HepG2 (cell line): ENCODE measurements around the gene FAM181A. TPM values are rescaled to one million over a fixed set of nuclear protein-coding genes. Genes with fewer than 3 reads are reported as not detected.

ENCODE experiments used
- BHLHE40 ChIP-seq: IDR thresholded peaks from 2 replicates; pipeline ENCODE4 v1.6.1; 2011; ENCODE audit warnings: low read length, improper control_type of control experiment
- BRCA1 ChIP-seq: sonication (generic); formaldehyde crosslinking; IDR thresholded peaks from 2 replicates; pipeline ENCODE4 v1.4.0; 2020; ENCODE audit warnings: missing genetic modification reagents
- ETV6 ChIP-seq: sonication (generic); formaldehyde crosslinking; conservative IDR thresholded peaks from 2 replicates; pipeline ENCODE4 v1.4.0; 2020; ENCODE audit warnings: missing genetic modification reagents
- HDAC1 ChIP-seq: sonication (generic); formaldehyde crosslinking; IDR thresholded peaks from 2 replicates; pipeline ENCODE4 v1.5.1; 2020; ENCODE audit warnings: mild to moderate bottlenecking, missing genetic modification reagents
- HES4 ChIP-seq: sonication (generic); formaldehyde crosslinking; IDR thresholded peaks from 2 replicates; pipeline ENCODE4 v1.9.0; 2021; ENCODE audit warnings: mild to moderate bottlenecking, missing genetic modification reagents, borderline replicate concordance
- HMGXB4 ChIP-seq, 2 experiments: sonication (generic) in 1 of 2; formaldehyde crosslinking in 1 of 2; IDR thresholded peaks; 2 replicates each; pipeline versions ENCODE4 v1.4.0 to v1.6.1; 2018 to 2020; ENCODE audit warnings: missing genetic modification reagents in 2 of 2, borderline replicate concordance in 1 of 2, low read depth in 1 of 2, mild to moderate bottlenecking in 1 of 2, missing biosample characterization in 1 of 2
- KLF15 ChIP-seq: sonication (generic); formaldehyde crosslinking; IDR thresholded peaks from 2 replicates; pipeline ENCODE4 v1.8.1; 2023; ENCODE audit warnings: borderline replicate concordance, mild to moderate bottlenecking, inconsistent platforms, missing genetic modification reagents, mixed read lengths
- MAX ChIP-seq: IDR thresholded peaks from 2 replicates; pipeline ENCODE4 v1.6.1; 2012; ENCODE audit warnings: inconsistent platforms
- NFYB ChIP-seq: sonication (generic); formaldehyde crosslinking; IDR thresholded peaks from 2 replicates; pipeline ENCODE4 v1.4.0; 2020; ENCODE audit warnings: missing genetic modification reagents
- RAD21 ChIP-seq: fragments of 450-650 bp; formaldehyde crosslinking; IDR thresholded peaks from 2 replicates; pipeline ENCODE4 v1.5.0; 2020; ENCODE audit warnings: mild to moderate bottlenecking
- RXRA ChIP-seq: sonication (generic); formaldehyde crosslinking; IDR thresholded peaks from 2 replicates; pipeline ENCODE4 v1.5.1; 2020; ENCODE audit warnings: missing genetic modification reagents
- SOX5 ChIP-seq: IDR thresholded peaks from 2 replicates; pipeline ENCODE4 v1.6.1; 2016; ENCODE audit warnings: borderline replicate concordance
- STAG1 ChIP-seq: sonication (generic); formaldehyde crosslinking; IDR thresholded peaks from 2 replicates; pipeline ENCODE4 v1.4.0; 2020; ENCODE audit warnings: missing genetic modification reagents
- ZNF230 ChIP-seq: sonication (generic); formaldehyde crosslinking; IDR thresholded peaks from 2 replicates; pipeline ENCODE4 v1.4.0; 2020; ENCODE audit warnings: mild to moderate bottlenecking, missing genetic modification reagents
- ZNF253 ChIP-seq: sonication (generic); formaldehyde crosslinking; IDR thresholded peaks from 2 replicates; pipeline ENCODE4 v1.8.0; 2022; ENCODE audit warnings: mild to moderate bottlenecking, missing genetic modification reagents, borderline replicate concordance
- ZNF296 ChIP-seq: sonication (generic); formaldehyde crosslinking; conservative IDR thresholded peaks from 2 replicates; pipeline ENCODE4 v1.5.0; 2020; ENCODE audit warnings: mild to moderate bottlenecking, missing genetic modification reagents
- ZNF383 ChIP-seq: sonication (generic); formaldehyde crosslinking; IDR thresholded peaks from 2 replicates; pipeline ENCODE4 v1.4.0; 2020; ENCODE audit warnings: missing genetic modification reagents, mild to moderate bottlenecking, borderline replicate concordance
- ZNF572 ChIP-seq: sonication (generic); formaldehyde crosslinking; IDR thresholded peaks from 2 replicates; pipeline ENCODE4 v1.5.1; 2020; ENCODE audit warnings: mild to moderate bottlenecking, missing genetic modification reagents
- polyA plus RNA-seq, 8 experiments: library from polyadenylated mRNA; depleted of rRNA in 3 of 8; stranded (reverse) in 7 of 8; unstranded in 1 of 8; fragments of >200 nt; fragmentation: Illumina TruSeq in 4 of 8; extraction: Trizol in 4 of 8; gene quantifications; 2 replicates each; pipeline versions ENCODE4 v1.2.1 to v1.2.3, GENCODE V29; 2011 to 2016; ENCODE audit warnings: low read depth in 4 of 8, missing spikeins in 1 of 8, mixed read lengths in 1 of 8; ENCODE audit not compliant: insufficient read depth in 1 of 8
- total RNA-seq, 5 experiments: library from RNA; depleted of rRNA; stranded (reverse); fragments of >200 nt; fragmentation: Illumina TruSeq; extraction: Trizol; gene quantifications; 2 replicates each; pipeline ENCODE4 v1.2.3, GENCODE V29; 2016; ENCODE audit warnings: low read depth in 1 of 5
- TF ChIP-seq, protein P1 (sequence below): sonication (generic); formaldehyde crosslinking; IDR thresholded peaks from 2 replicates; pipeline ENCODE4 v1.4.0; 2020; ENCODE audit warnings: missing genetic modification reagents, borderline replicate concordance
- TF ChIP-seq, protein P2 (sequence below): sonication (generic); formaldehyde crosslinking; IDR thresholded peaks from 2 replicates; pipeline ENCODE4 v1.5.0; 2020; ENCODE audit warnings: mild to moderate bottlenecking, missing genetic modification reagents, moderate library complexity
- TF ChIP-seq, protein P3 (sequence below): sonication (generic); formaldehyde crosslinking; IDR thresholded peaks from 2 replicates; pipeline ENCODE4 v1.9.0; 2022; ENCODE audit warnings: missing genetic modification reagents, mild to moderate bottlenecking, borderline replicate concordance

FAM181A gene
- total and polyA plus RNA-seq, 2 of the 13 experiments (the other 11 are each of a cell fraction or from before 2014, with no cell fraction given), result 1.1 to 1.5 TPM

GRCh38 chr14:93903342-93904184 lies 23.6 kb upstream of the FAM181A start (continued):
- TF ChIP-seq, protein P1, sequence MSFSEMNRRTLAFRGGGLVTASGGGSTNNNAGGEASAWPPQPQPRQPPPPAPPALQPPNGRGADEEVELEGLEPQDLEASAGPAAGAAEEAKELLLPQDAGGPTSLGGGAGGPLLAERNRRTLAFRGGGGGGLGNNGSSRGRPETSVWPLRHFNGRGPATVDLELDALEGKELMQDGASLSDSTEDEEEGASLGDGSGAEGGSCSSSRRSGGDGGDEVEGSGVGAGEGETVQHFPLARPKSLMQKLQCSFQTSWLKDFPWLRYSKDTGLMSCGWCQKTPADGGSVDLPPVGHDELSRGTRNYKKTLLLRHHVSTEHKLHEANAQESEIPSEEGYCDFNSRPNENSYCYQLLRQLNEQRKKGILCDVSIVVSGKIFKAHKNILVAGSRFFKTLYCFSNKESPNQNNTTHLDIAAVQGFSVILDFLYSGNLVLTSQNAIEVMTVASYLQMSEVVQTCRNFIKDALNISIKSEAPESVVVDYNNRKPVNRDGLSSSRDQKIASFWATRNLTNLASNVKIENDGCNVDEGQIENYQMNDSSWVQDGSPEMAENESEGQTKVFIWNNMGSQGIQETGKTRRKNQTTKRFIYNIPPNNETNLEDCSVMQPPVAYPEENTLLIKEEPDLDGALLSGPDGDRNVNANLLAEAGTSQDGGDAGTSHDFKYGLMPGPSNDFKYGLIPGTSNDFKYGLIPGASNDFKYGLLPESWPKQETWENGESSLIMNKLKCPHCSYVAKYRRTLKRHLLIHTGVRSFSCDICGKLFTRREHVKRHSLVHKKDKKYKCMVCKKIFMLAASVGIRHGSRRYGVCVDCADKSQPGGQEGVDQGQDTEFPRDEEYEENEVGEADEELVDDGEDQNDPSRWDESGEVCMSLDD, result peak; percentile 70; the same call in 1 of the 2 replicates
- TF ChIP-seq ZNF253 (CRISPR knock-in tag) (no peak), HES4 (CRISPR knock-in tag) (0 out of 2 replicates have a peak, but pooled peaks have one; percentile 40), SOX5 (CRISPR knock-in tag) (no peak), KLF15 (no peak), BHLHE40 (peak; percentile 85), NFYB (CRISPR knock-in tag) (no peak), HMGXB4 (CRISPR knock-in tag; IDR thresholded peaks at IDR 0.05; ENCODE audit: borderline replicate concordance in 1 of 2, low read depth in 1 of 2) (peak; percentile 4 to 63; a peak in 2 of 4 replicates), ZNF296 (CRISPR knock-in tag) (peak; percentile 80; the same call in 1 of the 2 replicates), ETV6 (CRISPR knock-in tag) (peak; percentile 39; the same call in 1 of the 2 replicates), ZNF572 (CRISPR knock-in tag) (no peak), BRCA1 (CRISPR knock-in tag) (no peak), RAD21 (CRISPR knock-in tag) (0 out of 2 replicates have a peak, but pooled peaks have one; percentile 29), ZNF230 (CRISPR knock-in tag) (no peak), RXRA (CRISPR knock-in tag) (0 out of 2 replicates have a peak, but pooled peaks have one; percentile 13), HDAC1 (CRISPR knock-in tag) (no peak), ZNF383 (CRISPR knock-in tag) (no peak), STAG1 (peak; percentile 76), MAX (peak; percentile 25; the same call in 1 of the 2 replicates)
- TF ChIP-seq, protein P2, sequence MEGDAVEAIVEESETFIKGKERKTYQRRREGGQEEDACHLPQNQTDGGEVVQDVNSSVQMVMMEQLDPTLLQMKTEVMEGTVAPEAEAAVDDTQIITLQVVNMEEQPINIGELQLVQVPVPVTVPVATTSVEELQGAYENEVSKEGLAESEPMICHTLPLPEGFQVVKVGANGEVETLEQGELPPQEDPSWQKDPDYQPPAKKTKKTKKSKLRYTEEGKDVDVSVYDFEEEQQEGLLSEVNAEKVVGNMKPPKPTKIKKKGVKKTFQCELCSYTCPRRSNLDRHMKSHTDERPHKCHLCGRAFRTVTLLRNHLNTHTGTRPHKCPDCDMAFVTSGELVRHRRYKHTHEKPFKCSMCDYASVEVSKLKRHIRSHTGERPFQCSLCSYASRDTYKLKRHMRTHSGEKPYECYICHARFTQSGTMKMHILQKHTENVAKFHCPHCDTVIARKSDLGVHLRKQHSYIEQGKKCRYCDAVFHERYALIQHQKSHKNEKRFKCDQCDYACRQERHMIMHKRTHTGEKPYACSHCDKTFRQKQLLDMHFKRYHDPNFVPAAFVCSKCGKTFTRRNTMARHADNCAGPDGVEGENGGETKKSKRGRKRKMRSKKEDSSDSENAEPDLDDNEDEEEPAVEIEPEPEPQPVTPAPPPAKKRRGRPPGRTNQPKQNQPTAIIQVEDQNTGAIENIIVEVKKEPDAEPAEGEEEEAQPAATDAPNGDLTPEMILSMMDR (CRISPR knock-in tag), result peak; percentile 83
- TF ChIP-seq, protein P3, sequence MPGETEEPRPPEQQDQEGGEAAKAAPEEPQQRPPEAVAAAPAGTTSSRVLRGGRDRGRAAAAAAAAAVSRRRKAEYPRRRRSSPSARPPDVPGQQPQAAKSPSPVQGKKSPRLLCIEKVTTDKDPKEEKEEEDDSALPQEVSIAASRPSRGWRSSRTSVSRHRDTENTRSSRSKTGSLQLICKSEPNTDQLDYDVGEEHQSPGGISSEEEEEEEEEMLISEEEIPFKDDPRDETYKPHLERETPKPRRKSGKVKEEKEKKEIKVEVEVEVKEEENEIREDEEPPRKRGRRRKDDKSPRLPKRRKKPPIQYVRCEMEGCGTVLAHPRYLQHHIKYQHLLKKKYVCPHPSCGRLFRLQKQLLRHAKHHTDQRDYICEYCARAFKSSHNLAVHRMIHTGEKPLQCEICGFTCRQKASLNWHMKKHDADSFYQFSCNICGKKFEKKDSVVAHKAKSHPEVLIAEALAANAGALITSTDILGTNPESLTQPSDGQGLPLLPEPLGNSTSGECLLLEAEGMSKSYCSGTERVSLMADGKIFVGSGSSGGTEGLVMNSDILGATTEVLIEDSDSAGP (CRISPR knock-in tag), result no peak
